A673 (cell line): ENCODE measurements around the gene CLDND2.

Experiments
- CTCF ChIP-seq: fragments of 300-800, 200-600 bp; sonication (generic); conservative IDR thresholded peaks from 2 replicates; pipeline ENCODE4 v1.5.1; 2017; ENCODE audit warnings: low read depth, mild to moderate bottlenecking, antibody characterized with exemption, low read length, moderate library complexity, mixed read lengths
- EZH2 ChIP-seq: fragments of 200-600 bp; sonication (generic); IDR thresholded peaks from 2 replicates; pipeline ENCODE4 v1.6.1; 2017; ENCODE audit warnings: borderline replicate concordance, low read depth, mild to moderate bottlenecking, mixed read lengths, antibody characterized with exemption, low read length; ENCODE audit not compliant: poor library complexity, severe bottlenecking

GRCh38 chr19:51372649-51373504 lies 4.1 kb upstream of the CLDND2 start, which contains the start of gene NKG7:
- TF ChIP-seq CTCF (no peak), EZH2 (no peak)
